ENCODE measurements around the gene NAXD. TPM values are rescaled to one million over a fixed set of nuclear protein-coding genes. Genes with fewer than 3 reads are reported as not detected.
"Not testable (repeated sequence)": the region's sequence is repeated elsewhere in the genome, so short reads cannot be mapped to it uniquely, and the experiment has no call there.

NAXD gene
- total RNA-seq, 2 experiments from 2014 or later, result 8.3 to 12.5 TPM

GRCh38 chr13:110605132-110605531 is 10.2 kb upstream of the NAXD start:
- Histone ChIP-seq H3K36me3 (ENCODE audit: insufficient read depth, low read length) (no peaks in the 10 kb centered on the region), H3K4me2 (ENCODE audit: low read length) (no peak overlapping the region), H2AFZ (ENCODE audit: low read length) (no peak overlapping the region), H4K20me1 (ENCODE audit: insufficient read depth, low read length) (no peaks in the 10 kb centered on the region), H3K9me3 (ENCODE audit: low read length) (no peaks in the 10 kb centered on the region), H3K27ac (ENCODE audit: low read depth, low read length, poor library complexity, severe bottlenecking) (no peak overlapping the region), H3K9me2 (ENCODE audit: insufficient read depth, low read length) (no peaks in the 10 kb centered on the region), H3K4me3 (ENCODE audit: low read depth, low read length, poor library complexity, severe bottlenecking) (no peak overlapping the region), H3K4me1 (ENCODE audit: insufficient read depth, low read length, poor library complexity, severe bottlenecking) (no peaks in the 10 kb centered on the region), H3K79me2 (ENCODE audit: insufficient read depth, low read depth, low read length) (no peaks in the 10 kb centered on the region)
- ChIA-PET CTCF (ENCODE audit: unreplicated experiment) (no interaction called here), POLR2A (no interaction called here)
- DNase-seq (ENCODE audit: low spot score), result no peak
- intact Hi-C loops (cut with micrococcal nuclease; ENCODE audit: unreplicated experiment), result no loop called here
- no TSS peak for BruUV-seq (replicated peaks)
- TF ChIP-seq, protein P1, sequence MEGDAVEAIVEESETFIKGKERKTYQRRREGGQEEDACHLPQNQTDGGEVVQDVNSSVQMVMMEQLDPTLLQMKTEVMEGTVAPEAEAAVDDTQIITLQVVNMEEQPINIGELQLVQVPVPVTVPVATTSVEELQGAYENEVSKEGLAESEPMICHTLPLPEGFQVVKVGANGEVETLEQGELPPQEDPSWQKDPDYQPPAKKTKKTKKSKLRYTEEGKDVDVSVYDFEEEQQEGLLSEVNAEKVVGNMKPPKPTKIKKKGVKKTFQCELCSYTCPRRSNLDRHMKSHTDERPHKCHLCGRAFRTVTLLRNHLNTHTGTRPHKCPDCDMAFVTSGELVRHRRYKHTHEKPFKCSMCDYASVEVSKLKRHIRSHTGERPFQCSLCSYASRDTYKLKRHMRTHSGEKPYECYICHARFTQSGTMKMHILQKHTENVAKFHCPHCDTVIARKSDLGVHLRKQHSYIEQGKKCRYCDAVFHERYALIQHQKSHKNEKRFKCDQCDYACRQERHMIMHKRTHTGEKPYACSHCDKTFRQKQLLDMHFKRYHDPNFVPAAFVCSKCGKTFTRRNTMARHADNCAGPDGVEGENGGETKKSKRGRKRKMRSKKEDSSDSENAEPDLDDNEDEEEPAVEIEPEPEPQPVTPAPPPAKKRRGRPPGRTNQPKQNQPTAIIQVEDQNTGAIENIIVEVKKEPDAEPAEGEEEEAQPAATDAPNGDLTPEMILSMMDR (conservative IDR thresholded peaks at IDR 0.05; ENCODE audit: low read length), result no peak
- no peak for TF ChIP-seq EZH2phosphoT487 (IDR thresholded peaks at IDR 0.05; ENCODE audit: borderline replicate concordance, low read depth, low read length)

DNA sequence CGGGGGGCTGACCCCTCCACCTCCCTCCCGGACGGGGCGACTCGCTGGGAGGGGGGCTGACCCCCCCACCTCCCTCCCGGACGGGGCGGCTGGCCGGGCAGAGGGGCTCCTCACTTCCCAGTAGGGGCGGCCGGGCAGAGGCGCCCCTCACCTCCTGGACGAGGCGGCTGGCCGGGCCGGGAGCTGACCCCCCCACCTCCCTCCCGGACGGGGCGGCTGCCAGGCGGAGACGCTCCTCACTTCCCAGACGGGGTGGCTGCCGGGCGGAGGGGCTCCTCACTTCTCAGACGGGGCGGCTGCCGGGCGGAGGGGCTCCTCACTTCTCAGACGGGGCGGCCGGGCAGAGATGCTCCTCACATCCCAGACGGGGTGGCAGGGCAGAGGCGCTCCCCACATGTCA is 9.1 kb upstream of the NAXD start:
- H3K9me2 ChIP-seq (ENCODE audit: insufficient read depth, low read length); H3K4me1 ChIP-seq (ENCODE audit: insufficient read depth, low read length, poor library complexity, severe bottlenecking); H3K4me2 ChIP-seq (ENCODE audit: low read length); H3K9me3 ChIP-seq (ENCODE audit: low read length); POLR2A ChIA-PET; DNase-seq (ENCODE audit: low spot score); H3K36me3 ChIP-seq (ENCODE audit: insufficient read depth, low read length); H3K4me3 ChIP-seq (ENCODE audit: low read depth, low read length, poor library complexity, severe bottlenecking); H4K20me1 ChIP-seq (ENCODE audit: insufficient read depth, low read length); BruUV-seq (replicated peaks); H2AFZ ChIP-seq (ENCODE audit: low read length); H3K27ac ChIP-seq (ENCODE audit: low read depth, low read length, poor library complexity, severe bottlenecking); H3K79me2 ChIP-seq (ENCODE audit: insufficient read depth, low read depth, low read length); CTCF ChIA-PET (ENCODE audit: unreplicated experiment); intact Hi-C loops (cut with micrococcal nuclease; ENCODE audit: unreplicated experiment): not testable (repeated sequence)

DNA sequence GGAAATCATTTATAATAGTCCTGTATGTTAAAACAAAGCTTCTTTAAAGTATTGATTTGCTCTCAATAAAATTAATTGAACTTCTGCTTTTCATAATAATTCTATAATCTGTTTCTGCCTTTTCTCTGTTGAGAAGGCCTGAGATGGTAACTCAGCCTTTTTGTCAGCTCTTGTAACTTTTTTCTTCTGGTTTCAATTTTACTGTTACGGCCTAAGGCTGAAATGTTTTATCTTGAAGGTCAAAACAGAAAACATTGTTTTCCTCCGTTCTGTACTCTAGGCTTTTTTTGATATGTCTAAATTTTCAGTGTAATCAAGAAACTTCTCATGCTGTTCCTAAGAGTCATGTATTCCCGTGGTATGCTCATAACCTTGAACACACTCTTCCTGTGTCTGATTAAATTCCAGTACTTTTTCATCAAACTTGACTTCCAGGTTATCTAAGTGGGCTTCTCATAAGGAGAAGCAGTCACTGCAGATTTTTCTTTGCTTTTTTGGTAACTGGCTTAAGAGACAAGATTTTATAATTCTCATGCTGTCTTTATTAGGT is 7.6 kb upstream of the NAXD start:
- intact Hi-C loops (cut with micrococcal nuclease; ENCODE audit: unreplicated experiment), result no loop called here
- DNase-seq (ENCODE audit: low spot score), result no peak
- no peak overlapping the region for H3K4me2 ChIP-seq (ENCODE audit: low read length)
- H2AFZ ChIP-seq (ENCODE audit: low read length), result no peak overlapping the region
- no peaks in the 10 kb centered on the region for H3K9me3 ChIP-seq (ENCODE audit: low read length)
- no TSS peak for BruUV-seq (replicated peaks)
- no peak overlapping the region for H3K27ac ChIP-seq (ENCODE audit: low read depth, low read length, poor library complexity, severe bottlenecking)
- no peaks in the 10 kb centered on the region for H4K20me1 ChIP-seq (ENCODE audit: insufficient read depth, low read length)
- POLR2A ChIA-PET, result no interaction called here
- CTCF ChIA-PET (ENCODE audit: unreplicated experiment), result no interaction called here
- no peaks in the 10 kb centered on the region for H3K9me2 ChIP-seq (ENCODE audit: insufficient read depth, low read length)
- H3K79me2 ChIP-seq (ENCODE audit: insufficient read depth, low read depth, low read length), result no peaks in the 10 kb centered on the region
- TF ChIP-seq EZH2phosphoT487 (IDR thresholded peaks at IDR 0.05; ENCODE audit: borderline replicate concordance, low read depth, low read length), result no peak
- TF ChIP-seq, protein P1 (conservative IDR thresholded peaks at IDR 0.05; ENCODE audit: low read length), result no peak
- H3K4me1 ChIP-seq (ENCODE audit: insufficient read depth, low read length, poor library complexity, severe bottlenecking), result no peaks in the 10 kb centered on the region
- H3K36me3 ChIP-seq (ENCODE audit: insufficient read depth, low read length), result no peaks in the 10 kb centered on the region
- no peak overlapping the region for H3K4me3 ChIP-seq (ENCODE audit: low read depth, low read length, poor library complexity, severe bottlenecking)
